ENCODE measurements around the gene ZNF274.
"Not testable (repeated sequence)": the region's sequence is repeated elsewhere in the genome, so short reads cannot be mapped to it uniquely, and the experiment has no call there.

The ZNF274 gene

GRCh38 chr19:58212336-58213074 lies 29.6 kb downstream of the ZNF274 start:
- no peak for DNase-seq

DNA sequence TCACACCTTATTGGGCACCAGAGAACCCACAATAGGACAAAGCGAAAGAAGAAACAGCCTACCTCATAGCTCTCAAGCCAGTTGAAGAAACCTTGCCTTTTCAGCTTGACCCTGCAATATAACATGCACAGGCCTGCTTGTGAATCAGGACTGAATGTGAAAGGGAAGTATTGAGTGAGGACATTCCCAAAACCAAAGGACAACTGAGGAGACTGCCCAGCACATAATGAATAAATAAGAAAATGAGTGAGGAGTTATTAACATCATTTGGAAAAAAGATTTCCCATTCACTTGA lies 30.2 kb downstream of the ZNF274 start:
- no peak for DNase-seq

- DNase-seq = no peak
Observed at GRCh38 chr19:58217069-58217481, 34.2 kb downstream of the ZNF274 start.

DNA sequence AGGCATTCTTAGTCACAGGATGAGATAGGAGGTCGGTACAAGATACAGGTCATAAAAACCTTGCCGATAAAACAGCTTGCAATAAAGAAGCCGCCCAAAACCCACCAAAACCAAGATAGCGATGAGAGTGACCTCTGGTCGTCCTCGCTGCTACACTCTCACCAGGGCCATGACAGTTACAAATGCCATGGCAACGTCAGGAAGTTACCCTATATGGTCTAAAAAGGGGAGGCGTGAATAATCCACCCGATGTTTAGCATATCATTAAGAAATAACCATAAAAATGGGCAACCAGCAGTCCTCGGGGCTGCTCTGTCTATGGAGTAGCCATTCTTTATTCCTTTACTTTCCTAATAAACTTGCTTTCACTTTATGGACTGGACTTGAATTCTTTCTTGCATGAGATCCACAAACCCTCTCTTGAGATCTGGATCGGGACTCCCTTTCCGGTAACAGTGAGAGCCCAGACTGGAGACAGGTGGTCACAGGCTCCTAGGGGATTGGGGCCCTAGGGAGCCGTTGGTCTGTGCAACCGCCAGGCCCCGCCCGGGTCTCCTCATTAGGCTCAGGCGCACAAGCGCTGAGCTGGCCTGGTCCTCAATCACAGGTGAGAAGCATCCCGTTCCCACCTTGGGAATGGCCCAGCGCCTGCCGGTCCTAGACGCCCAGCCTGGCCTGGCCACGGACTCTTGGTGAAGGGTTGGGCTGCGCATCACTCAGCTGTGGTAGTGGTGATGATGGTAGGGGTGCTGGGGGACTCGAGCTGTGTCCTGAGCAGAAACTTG lies 34.9 kb downstream of the ZNF274 start:
- no peak for DNase-seq

GRCh38 chr19:58218899-58219298 lies 36.0 kb downstream of the ZNF274 start:
- peak; percentile 60 for DNase-seq

- no peak for DNase-seq
Observed at GRCh38 chr19:58227964-58228584, 45.2 kb downstream of the ZNF274 start.

GRCh38 chr19:58228585-58229254 lies 45.9 kb downstream of the ZNF274 start, which contains the start of gene ZNF544:
Gene ZNF544 (plus strand): TSS chr19:58228914. CDS start chr19:58244024, 15,110 bp downstream.
- peak; percentile 56 for DNase-seq

- peak; percentile 30 for DNase-seq
Observed at GRCh38 chr19:58229255-58229639, 46.4 kb downstream of the ZNF274 start.

- DNase-seq = no peak
Observed at GRCh38 chr19:58237324-58237723, 54.5 kb downstream of the ZNF274 start.

DNA sequence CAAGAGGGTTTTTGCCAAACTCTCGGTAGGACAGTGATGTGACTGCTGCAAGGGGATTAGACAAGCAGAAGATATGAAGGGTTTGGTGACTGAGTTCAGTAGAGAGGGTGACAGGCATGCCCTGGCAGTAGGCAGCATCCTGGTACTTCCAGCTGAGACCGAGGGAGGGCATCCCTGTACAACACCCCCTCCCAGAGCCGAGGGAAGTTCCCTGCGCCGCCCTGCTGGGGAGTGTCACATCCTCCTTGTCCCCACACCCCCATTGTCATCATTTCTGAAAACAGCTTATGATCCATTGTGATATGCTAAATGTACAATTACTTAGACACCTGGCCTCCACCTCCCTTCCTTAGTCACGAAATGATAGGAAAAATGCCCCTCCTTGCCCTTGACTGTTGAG lies 60.5 kb downstream of the ZNF274 start:
- no peak for DNase-seq

- DNase-seq = no peak
Observed at GRCh38 chr19:58248886-58249285, 66.0 kb downstream of the ZNF274 start.

DNA sequence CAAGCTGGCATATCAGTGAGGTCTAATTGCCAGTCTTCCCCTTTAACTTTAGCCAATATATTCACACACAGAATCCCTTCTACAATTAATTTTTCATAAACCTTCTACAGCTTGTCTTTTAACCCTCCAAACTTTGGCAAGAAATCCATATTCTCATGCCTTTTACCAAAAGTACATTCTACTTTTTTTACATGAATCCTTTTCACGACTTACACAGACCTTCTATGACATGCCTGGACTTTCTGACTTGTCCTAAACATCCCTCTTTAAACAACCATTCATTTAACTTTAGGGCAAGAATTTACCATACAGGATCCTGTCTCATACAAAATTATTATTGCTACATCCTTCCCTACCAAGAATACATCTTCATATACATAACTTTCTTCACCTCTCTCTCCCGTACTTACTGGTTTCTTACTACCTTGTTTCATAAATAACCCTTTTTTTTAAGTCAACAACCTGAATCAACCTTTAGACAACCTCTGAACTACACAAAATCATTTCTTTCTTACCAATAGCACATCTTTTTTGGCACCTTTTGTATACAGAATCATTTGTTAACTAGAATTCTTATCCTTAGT lies 69.3 kb downstream of the ZNF274 start:
- no peak for DNase-seq

- DNase-seq = not testable (repeated sequence)
Observed at GRCh38 chr19:58258259-58258658, 75.4 kb downstream of the ZNF274 start.

- DNase-seq = no peak
Observed at GRCh38 chr19:58261600-58261967, 78.7 kb downstream of the ZNF274 start.

DNA sequence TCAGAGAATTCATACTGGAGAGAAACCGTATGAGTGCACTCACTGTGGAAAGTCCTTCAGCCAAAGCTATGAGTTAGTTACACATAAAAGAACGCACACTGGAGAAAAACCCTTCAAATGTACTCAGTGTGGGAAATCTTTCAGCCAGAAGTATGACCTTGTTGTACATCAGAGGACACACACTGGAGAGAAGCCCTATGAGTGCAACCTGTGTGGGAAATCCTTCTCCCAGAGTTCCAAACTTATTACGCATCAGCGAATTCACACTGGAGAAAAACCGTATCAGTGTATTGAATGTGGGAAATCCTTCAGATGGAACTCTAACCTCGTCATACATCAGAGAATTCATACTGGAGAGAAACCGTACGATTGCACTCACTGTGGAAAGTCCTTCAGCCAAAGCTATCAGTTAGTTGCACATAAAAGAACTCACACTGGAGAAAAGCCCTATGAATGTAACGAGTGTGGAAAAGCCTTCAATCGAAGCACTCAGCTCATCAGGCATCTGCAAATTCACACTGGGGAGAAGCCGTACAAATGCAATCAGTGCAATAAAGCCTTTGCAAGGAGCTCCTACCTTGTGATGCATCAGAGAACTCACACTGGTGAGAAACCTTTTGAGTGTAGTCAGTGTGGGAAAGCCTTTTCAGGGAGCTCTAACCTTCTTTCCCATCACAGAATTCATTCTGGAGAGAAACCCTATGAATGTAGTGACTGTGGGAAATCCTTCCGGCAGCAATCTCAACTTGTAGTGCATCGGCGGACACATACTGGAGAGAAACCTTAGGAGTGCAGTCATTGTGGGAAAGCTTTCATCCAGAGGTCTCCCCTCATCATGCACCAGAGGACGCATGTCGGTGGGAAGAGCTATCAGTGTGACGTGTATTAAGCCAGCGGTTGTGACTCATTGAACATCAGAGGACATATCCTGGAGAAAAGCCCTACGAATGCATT lies 79.4 kb downstream of the ZNF274 start:
- no peak for DNase-seq

GRCh38 chr19:58262922-58263296 lies 80.0 kb downstream of the ZNF274 start:
- no peak for DNase-seq
